ENCODE measurements around the gene FAM222A. TPM values are rescaled to one million over a fixed set of nuclear protein-coding genes. Genes with fewer than 3 reads are reported as not detected.

Gene FAM222A
- polyA plus RNA-seq, 1 donor from 2014 or later: 8.5 TPM

DNA sequence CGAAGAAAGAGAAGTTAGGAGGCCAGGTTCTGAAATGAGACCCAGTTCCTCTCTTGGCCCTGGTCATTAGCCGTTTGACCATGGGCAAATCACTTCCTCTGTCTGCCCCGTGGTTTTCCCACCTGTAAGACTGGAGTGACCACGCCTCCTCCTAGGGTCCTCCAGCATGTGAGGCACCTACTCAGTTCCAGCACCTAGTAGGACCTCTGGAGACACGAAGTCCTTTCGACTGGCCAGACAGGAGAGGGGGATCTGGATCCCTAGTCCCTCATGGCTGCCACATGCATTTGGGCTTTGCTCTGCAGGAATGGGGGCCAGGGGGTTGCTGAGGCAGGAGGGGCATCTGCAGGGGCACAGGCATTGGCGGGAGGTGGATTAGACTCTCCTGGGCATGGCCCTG lies 103.2 kb downstream of the FAM222A start:
- Histone ChIP-seq H4K20me1 (ENCODE audit: insufficient read depth) (no peaks in the 10 kb centered on the region), H3K9ac (ENCODE audit: low read length) (no peak overlapping the region), H3K9me3 (ENCODE audit: low read length) (no peaks in the 10 kb centered on the region), H3K9me2 (ENCODE audit: insufficient read depth, low read length) (no peaks in the 10 kb centered on the region), H3F3A (ENCODE audit: insufficient read depth, low read length, poor library complexity, severe bottlenecking) (no peaks in the 10 kb centered on the region), H3K27me3 (ENCODE audit: insufficient read depth, low read depth, low read length) (no peaks in the 10 kb centered on the region), H3K27ac (ENCODE audit: low read length) (no peak overlapping the region), H3K79me2 (replicated peaks; ENCODE audit: insufficient read depth, low read length) (no peaks in the 10 kb centered on the region), H3K36me3 (ENCODE audit: insufficient read depth, low read length) (no peaks in the 10 kb centered on the region), H3K4me3 (ENCODE audit: low read length) (no peak overlapping the region), H2AFZ (ENCODE audit: low read depth, low read length) (no peak overlapping the region), H3K4me2 (ENCODE audit: low read length) (no peak overlapping the region)
- TF ChIP-seq EZH2 (IDR thresholded peaks at IDR 0.05; ENCODE audit: borderline replicate concordance, insufficient read depth, low read length, poor library complexity, severe bottlenecking) (no peak), RAD21 (conservative IDR thresholded peaks at IDR 0.05) (no peak), POLR2AphosphoS5 (IDR thresholded peaks at IDR 0.05) (no peak), SMC3 (conservative IDR thresholded peaks at IDR 0.05; ENCODE audit: poor library complexity) (no peak), EP300 (conservative IDR thresholded peaks at IDR 0.05; ENCODE audit: poor library complexity, severe bottlenecking) (no peak), MXI1 (conservative IDR thresholded peaks at IDR 0.05; ENCODE audit: poor library complexity, severe bottlenecking) (no peak), TAF1 (IDR thresholded peaks at IDR 0.05; ENCODE audit: low read depth) (no peak)
- TF ChIP-seq, protein P1, sequence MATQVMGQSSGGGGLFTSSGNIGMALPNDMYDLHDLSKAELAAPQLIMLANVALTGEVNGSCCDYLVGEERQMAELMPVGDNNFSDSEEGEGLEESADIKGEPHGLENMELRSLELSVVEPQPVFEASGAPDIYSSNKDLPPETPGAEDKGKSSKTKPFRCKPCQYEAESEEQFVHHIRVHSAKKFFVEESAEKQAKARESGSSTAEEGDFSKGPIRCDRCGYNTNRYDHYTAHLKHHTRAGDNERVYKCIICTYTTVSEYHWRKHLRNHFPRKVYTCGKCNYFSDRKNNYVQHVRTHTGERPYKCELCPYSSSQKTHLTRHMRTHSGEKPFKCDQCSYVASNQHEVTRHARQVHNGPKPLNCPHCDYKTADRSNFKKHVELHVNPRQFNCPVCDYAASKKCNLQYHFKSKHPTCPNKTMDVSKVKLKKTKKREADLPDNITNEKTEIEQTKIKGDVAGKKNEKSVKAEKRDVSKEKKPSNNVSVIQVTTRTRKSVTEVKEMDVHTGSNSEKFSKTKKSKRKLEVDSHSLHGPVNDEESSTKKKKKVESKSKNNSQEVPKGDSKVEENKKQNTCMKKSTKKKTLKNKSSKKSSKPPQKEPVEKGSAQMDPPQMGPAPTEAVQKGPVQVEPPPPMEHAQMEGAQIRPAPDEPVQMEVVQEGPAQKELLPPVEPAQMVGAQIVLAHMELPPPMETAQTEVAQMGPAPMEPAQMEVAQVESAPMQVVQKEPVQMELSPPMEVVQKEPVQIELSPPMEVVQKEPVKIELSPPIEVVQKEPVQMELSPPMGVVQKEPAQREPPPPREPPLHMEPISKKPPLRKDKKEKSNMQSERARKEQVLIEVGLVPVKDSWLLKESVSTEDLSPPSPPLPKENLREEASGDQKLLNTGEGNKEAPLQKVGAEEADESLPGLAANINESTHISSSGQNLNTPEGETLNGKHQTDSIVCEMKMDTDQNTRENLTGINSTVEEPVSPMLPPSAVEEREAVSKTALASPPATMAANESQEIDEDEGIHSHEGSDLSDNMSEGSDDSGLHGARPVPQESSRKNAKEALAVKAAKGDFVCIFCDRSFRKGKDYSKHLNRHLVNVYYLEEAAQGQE (IDR thresholded peaks at IDR 0.05; ENCODE audit: borderline replicate concordance): no peak
- TF ChIP-seq, protein P2, sequence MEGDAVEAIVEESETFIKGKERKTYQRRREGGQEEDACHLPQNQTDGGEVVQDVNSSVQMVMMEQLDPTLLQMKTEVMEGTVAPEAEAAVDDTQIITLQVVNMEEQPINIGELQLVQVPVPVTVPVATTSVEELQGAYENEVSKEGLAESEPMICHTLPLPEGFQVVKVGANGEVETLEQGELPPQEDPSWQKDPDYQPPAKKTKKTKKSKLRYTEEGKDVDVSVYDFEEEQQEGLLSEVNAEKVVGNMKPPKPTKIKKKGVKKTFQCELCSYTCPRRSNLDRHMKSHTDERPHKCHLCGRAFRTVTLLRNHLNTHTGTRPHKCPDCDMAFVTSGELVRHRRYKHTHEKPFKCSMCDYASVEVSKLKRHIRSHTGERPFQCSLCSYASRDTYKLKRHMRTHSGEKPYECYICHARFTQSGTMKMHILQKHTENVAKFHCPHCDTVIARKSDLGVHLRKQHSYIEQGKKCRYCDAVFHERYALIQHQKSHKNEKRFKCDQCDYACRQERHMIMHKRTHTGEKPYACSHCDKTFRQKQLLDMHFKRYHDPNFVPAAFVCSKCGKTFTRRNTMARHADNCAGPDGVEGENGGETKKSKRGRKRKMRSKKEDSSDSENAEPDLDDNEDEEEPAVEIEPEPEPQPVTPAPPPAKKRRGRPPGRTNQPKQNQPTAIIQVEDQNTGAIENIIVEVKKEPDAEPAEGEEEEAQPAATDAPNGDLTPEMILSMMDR (IDR thresholded peaks at IDR 0.05; ENCODE audit: poor library complexity, severe bottlenecking): no peak

DNA sequence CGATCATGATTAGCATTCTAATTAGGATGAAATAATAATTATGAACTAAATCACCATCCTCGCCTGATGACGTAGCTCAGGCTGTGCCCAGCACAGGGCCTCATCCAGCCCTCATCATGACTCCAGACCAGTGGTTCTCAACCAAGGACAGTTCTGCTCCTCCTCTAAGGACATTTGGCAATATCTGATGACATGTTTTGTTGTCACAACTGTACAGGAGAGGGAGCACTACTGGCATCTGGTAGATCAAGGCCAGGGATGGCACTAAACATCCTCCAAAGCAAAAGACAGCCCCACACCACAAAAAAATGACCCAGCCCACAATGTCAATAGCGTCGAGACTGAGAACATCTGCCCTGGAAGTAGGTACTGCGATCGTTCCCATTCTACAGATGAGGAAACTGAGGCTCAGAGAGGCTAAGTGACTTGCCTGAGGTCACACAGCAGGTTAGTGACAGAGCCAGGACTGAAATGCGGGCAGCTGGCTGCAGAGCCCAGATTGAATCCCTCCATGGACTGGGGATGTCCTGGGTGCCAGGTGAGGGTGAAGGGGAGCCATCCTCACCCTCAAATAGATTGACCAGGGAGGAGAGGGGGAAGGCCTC lies 104.1 kb downstream of the FAM222A start:
- H3K9ac ChIP-seq (ENCODE audit: low read length): no peak overlapping the region
- no peak overlapping the region for H2AFZ ChIP-seq (ENCODE audit: low read depth, low read length)
- TF ChIP-seq MXI1 (conservative IDR thresholded peaks at IDR 0.05; ENCODE audit: poor library complexity, severe bottlenecking) (no peak), EZH2 (IDR thresholded peaks at IDR 0.05; ENCODE audit: borderline replicate concordance, insufficient read depth, low read length, poor library complexity, severe bottlenecking) (no peak), TAF1 (IDR thresholded peaks at IDR 0.05; ENCODE audit: low read depth) (no peak), RAD21 (conservative IDR thresholded peaks at IDR 0.05) (no peak), POLR2AphosphoS5 (IDR thresholded peaks at IDR 0.05) (no peak), EP300 (conservative IDR thresholded peaks at IDR 0.05; ENCODE audit: poor library complexity, severe bottlenecking) (no peak), SMC3 (conservative IDR thresholded peaks at IDR 0.05; ENCODE audit: poor library complexity) (no peak)
- TF ChIP-seq, protein P2 (IDR thresholded peaks at IDR 0.05; ENCODE audit: poor library complexity, severe bottlenecking): no peak
- TF ChIP-seq, protein P1 (IDR thresholded peaks at IDR 0.05; ENCODE audit: borderline replicate concordance): no peak
- no peaks in the 10 kb centered on the region for H3K27me3 ChIP-seq (ENCODE audit: insufficient read depth, low read depth, low read length)
- H3K79me2 ChIP-seq (replicated peaks; ENCODE audit: insufficient read depth, low read length): no peaks in the 10 kb centered on the region
- no peak overlapping the region for H3K4me2 ChIP-seq (ENCODE audit: low read length)
- no peaks in the 10 kb centered on the region for H3F3A ChIP-seq (ENCODE audit: insufficient read depth, low read length, poor library complexity, severe bottlenecking)
- no peaks in the 10 kb centered on the region for H3K36me3 ChIP-seq (ENCODE audit: insufficient read depth, low read length)
- H4K20me1 ChIP-seq (ENCODE audit: insufficient read depth): no peaks in the 10 kb centered on the region
- H3K9me3 ChIP-seq (ENCODE audit: low read length): no peaks in the 10 kb centered on the region
- H3K4me3 ChIP-seq (ENCODE audit: low read length): no peak overlapping the region
- H3K9me2 ChIP-seq (ENCODE audit: insufficient read depth, low read length): no peaks in the 10 kb centered on the region
- H3K27ac ChIP-seq (ENCODE audit: low read length): no peak overlapping the region

All from neural cell (in vitro differentiated cells).